HCT116 (cell line): ENCODE measurements around the gene ACAN.
A peak's percentile ranks its signal among the peaks of the same experiment; 100 is the strongest.

Source experiments
- CBX3 ChIP-seq: IDR thresholded peaks from 2 replicates; pipeline ENCODE4 v1.6.1; 2012; ENCODE audit warnings: low read depth
- EZH2 ChIP-seq: fragments of 200-600 bp; sonication (generic); IDR thresholded peaks from 2 replicates; pipeline ENCODE4 v1.6.1; 2017; ENCODE audit warnings: antibody characterized with exemption, mixed run types
- EZH2phosphoT487 ChIP-seq: fragments of 200-600 bp; IDR thresholded peaks from 2 replicates; pipeline ENCODE4 v1.6.1; 2018; ENCODE audit warnings: antibody characterized with exemption, borderline replicate concordance
- POLR2A ChIP-seq: IDR thresholded peaks from 2 replicates; pipeline ENCODE4 v1.7.0; 2011; ENCODE audit warnings: borderline replicate concordance; ENCODE audit not compliant: insufficient read depth, insufficient read length; ENCODE audit errors: extremely low read depth
- POLR2AphosphoS5 ChIP-seq: IDR thresholded peaks from 2 replicates; pipeline ENCODE4 v1.6.1; 2011; ENCODE audit warnings: mild to moderate bottlenecking, low read depth, low read length, moderate library complexity
- RAD21 ChIP-seq: IDR thresholded peaks from 2 replicates; pipeline ENCODE4 v1.6.1; 2012; ENCODE audit warnings: low read depth, mild to moderate bottlenecking
- SP1 ChIP-seq: IDR thresholded peaks from 2 replicates; pipeline ENCODE4 v1.6.1; 2012; ENCODE audit warnings: low read depth
- TCF7L2 ChIP-seq: IDR thresholded peaks from 2 replicates; pipeline ENCODE4 v1.7.0; 2011; ENCODE audit warnings: borderline replicate concordance, inconsistent platforms; ENCODE audit not compliant: insufficient read depth, insufficient read length; ENCODE audit errors: extremely low read depth
- YY1 ChIP-seq: IDR thresholded peaks from 2 replicates; pipeline ENCODE4 v1.6.1; 2011; ENCODE audit warnings: low read length, low read depth, moderate library complexity, mild to moderate bottlenecking; ENCODE audit not compliant: insufficient replicate concordance; ENCODE audit errors: extremely low read depth
- ZFX ChIP-seq: fragments of 450-650 bp; IDR thresholded peaks from 2 replicates; pipeline ENCODE4 v1.6.1; 2017
- ZNF274 ChIP-seq: fragments of 200-500 bp; sonication (Bioruptor generic); IDR thresholded peaks from 2 replicates; pipeline ENCODE4 v1.6.1; 2014; ENCODE audit warnings: mild to moderate bottlenecking, low read depth, low read length, inconsistent platforms
- TF ChIP-seq, protein P1 (sequence below), 3 experiments: fragments of 200-600 bp in 1 of 3; sonication (generic) in 1 of 3; IDR thresholded peaks in 2 of 3; conservative IDR thresholded peaks in 1 of 3; 2 replicates each; pipeline ENCODE4 v1.5.1; 2012 to 2017; ENCODE audit warnings: low read depth in 2 of 3, low read length in 2 of 3, antibody characterized with exemption in 1 of 3, borderline replicate concordance in 1 of 3, control low read depth in 1 of 3, mild to moderate bottlenecking in 1 of 3, mixed read lengths in 1 of 3, mixed run types in 1 of 3, moderate library complexity in 1 of 3; ENCODE audit not compliant: insufficient read depth in 1 of 3
- TF ChIP-seq, protein P2 (sequence below): IDR thresholded peaks from 2 replicates; pipeline ENCODE4 v1.6.1; 2012

DNA sequence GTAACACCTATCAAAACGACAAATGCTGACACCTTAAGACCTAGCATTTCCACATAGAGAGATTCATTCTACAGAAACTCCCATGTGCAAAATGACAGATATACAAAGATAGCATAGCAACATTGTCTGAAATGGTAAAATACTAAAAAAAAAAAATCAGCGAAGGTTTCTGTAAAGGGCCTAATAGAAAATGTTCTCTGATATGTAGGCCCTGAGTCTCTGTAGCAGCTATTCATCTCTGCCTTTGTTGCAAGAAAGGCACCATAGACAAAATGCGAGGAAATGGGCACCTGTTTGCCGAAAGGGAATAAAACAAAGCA lies 110.6 kb downstream of the ACAN start:
- TF ChIP-seq, protein P1, sequence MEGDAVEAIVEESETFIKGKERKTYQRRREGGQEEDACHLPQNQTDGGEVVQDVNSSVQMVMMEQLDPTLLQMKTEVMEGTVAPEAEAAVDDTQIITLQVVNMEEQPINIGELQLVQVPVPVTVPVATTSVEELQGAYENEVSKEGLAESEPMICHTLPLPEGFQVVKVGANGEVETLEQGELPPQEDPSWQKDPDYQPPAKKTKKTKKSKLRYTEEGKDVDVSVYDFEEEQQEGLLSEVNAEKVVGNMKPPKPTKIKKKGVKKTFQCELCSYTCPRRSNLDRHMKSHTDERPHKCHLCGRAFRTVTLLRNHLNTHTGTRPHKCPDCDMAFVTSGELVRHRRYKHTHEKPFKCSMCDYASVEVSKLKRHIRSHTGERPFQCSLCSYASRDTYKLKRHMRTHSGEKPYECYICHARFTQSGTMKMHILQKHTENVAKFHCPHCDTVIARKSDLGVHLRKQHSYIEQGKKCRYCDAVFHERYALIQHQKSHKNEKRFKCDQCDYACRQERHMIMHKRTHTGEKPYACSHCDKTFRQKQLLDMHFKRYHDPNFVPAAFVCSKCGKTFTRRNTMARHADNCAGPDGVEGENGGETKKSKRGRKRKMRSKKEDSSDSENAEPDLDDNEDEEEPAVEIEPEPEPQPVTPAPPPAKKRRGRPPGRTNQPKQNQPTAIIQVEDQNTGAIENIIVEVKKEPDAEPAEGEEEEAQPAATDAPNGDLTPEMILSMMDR (IDR thresholded peaks at IDR 0.05 in 2 of 3, conservative IDR thresholded peaks at IDR 0.05 in 1 of 3; ENCODE audit: borderline replicate concordance in 1 of 3, insufficient read depth in 1 of 3, low read depth in 2 of 3, low read length in 2 of 3), result no peak
- TF ChIP-seq CBX3 (no peak), TCF7L2 (no peak), SP1 (no peak), POLR2A (peak; percentile 88), POLR2AphosphoS5 (no peak), ZFX (no peak), YY1 (no peak), RAD21 (no peak), EZH2 (no peak), ZNF274 (no peak), EZH2phosphoT487 (no peak)
- TF ChIP-seq, protein P2, sequence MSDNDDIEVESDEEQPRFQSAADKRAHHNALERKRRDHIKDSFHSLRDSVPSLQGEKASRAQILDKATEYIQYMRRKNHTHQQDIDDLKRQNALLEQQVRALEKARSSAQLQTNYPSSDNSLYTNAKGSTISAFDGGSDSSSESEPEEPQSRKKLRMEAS, result no peak
